DMS 273 (cell line): ENCODE data around the gene OBSCN.
"Not testable (repeated sequence)": the region's sequence is repeated elsewhere in the genome, so short reads cannot be mapped to it uniquely, and the experiment has no call there.

Experiments
- DNase-seq: peaks from one replicate; lab custom pipeline; 2025; ENCODE audit not compliant: unreplicated experiment; lab: John Stamatoyannopoulos, UW

The OBSCN gene

DNA sequence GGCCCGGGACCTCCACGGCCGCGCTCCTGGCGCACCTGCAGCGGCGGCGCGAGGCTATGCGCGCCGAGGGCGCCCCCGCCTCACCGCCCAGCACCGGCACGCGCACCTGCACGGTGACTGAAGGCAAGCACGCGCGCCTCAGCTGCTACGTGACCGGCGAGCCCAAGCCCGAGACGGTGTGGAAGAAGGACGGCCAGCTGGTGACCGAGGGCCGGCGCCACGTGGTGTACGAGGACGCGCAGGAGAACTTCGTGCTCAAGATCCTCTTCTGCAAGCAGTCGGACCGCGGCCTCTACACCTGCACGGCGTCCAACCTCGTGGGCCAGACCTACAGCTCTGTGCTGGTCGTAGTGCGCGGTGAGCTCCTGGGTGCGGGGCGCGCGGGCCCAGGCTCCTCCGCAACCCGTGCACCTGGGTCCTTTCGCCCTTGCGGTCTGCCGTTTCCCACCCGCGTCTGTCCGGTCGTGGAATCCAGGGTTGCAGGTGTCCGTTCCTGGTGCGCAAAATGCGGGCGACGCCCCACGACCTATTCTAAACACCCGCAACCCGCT lies 4.6 kb downstream of the OBSCN start:
- DNase-seq: no peak

GRCh38 chr1:228212966-228213844 lies 5.4 kb downstream of the OBSCN start:
- DNase-seq: peak; percentile 92

GRCh38 chr1:228213917-228214808 lies 6.3 kb downstream of the OBSCN start:
- DNase-seq: no peak

- no peak for DNase-seq
Observed at GRCh38 chr1:228214921-228215662, 7.2 kb downstream of the OBSCN start.

DNA sequence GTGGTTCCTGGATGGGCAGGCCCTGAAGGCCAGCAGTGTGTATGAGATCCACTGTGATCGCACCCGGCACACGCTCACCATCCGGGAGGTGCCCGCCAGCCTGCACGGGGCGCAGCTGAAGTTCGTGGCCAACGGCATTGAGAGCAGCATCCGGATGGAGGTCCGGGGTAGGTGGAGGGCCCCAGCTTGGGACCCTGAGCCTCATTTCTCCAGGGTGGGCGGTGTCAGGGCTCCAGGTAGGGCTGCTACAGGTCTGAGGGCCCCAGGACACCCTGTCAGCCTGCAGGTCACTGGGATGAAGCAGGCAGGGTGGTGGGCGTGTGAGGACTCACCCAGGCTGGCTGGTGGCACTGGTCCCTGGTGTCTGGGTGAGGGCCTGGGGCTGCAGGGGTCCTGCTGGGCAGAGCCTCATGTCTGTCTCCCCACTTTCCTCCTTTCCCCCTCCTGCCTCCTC lies 7.8 kb downstream of the OBSCN start:
- DNase-seq: no peak

DNA sequence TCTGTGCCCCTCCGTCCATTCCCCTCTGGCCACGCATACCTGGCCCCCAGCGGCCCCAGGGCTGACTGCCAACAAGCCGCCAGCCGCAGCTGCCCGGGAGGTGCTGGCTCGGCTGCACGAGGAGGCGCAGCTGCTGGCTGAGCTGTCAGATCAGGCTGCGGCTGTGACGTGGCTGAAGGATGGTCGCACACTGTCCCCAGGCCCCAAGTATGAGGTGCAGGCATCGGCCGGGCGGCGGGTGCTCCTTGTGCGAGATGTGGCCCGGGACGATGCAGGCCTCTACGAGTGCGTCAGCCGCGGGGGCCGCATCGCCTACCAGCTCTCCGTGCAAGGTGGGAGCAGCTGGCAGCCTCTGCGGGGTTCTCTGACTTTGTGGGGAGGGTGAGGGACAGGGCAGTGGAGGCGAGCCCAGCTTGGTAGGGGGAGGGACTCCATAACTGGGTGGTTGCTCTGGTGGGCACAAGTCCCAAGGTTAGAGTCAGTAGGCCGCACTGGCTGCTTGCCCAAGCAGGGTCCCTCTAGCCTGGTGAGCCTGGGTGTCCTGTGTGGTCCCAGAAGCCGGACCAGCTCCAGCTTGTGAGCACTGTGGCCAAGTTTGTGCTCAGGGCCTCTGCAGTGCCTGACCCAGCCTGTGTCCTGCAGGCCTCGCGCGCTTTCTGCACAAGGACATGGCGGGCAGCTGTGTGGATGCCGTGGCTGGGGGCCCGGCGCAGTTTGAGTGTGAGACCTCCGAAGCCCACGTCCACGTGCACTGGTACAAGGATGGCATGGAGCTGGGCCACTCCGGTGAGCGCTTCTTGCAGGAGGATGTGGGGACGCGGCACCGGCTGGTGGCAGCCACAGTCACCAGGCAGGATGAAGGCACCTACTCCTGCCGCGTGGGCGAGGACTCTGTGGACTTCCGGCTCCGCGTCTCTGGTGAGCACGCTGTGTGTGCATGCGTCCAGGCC lies 8.8 kb downstream of the OBSCN start:
- DNase-seq: peak; percentile 15

DNA sequence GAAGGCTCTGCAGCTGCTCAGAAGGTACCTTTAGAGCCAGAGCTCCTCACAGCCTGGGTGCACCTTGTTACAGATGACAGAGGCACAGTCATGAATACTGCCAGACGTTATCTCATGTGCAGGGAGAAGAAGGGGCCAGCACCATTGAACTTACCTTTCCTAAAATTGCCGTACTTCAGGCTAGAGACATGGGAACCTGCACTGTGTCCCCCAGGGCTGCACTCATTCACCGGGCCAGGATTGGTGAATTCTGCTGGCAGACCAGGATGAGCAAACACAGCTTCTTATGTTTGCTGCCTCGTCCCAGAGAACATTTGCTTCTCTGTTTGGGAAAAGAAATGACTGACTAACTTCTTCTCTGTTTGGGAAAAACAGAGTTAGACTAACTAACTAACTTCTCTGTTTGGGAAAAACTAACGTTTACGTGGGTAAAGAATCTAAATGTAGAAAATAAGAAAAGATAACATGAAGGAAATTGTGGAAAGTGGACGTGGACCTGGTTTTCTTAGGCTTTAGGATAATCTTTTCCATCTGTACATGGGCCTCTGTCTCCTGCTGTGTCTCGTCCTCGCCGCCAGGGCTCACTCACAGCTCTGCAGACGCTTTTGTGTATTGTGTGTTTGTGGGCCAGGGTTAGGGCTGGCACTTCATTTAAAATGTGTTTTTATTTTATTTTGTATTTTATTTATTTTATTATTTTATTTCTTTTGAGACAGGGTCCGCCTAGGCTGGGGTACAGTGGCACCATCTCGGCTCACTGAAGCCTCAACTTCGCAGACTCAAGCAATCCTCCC lies 9.9 kb downstream of the OBSCN start:
- DNase-seq: no peak

GRCh38 chr1:228218513-228219244 lies 10.8 kb downstream of the OBSCN start:
- no peak for DNase-seq

GRCh38 chr1:228219245-228219961 lies 11.6 kb downstream of the OBSCN start:
- DNase-seq: no peak

DNA sequence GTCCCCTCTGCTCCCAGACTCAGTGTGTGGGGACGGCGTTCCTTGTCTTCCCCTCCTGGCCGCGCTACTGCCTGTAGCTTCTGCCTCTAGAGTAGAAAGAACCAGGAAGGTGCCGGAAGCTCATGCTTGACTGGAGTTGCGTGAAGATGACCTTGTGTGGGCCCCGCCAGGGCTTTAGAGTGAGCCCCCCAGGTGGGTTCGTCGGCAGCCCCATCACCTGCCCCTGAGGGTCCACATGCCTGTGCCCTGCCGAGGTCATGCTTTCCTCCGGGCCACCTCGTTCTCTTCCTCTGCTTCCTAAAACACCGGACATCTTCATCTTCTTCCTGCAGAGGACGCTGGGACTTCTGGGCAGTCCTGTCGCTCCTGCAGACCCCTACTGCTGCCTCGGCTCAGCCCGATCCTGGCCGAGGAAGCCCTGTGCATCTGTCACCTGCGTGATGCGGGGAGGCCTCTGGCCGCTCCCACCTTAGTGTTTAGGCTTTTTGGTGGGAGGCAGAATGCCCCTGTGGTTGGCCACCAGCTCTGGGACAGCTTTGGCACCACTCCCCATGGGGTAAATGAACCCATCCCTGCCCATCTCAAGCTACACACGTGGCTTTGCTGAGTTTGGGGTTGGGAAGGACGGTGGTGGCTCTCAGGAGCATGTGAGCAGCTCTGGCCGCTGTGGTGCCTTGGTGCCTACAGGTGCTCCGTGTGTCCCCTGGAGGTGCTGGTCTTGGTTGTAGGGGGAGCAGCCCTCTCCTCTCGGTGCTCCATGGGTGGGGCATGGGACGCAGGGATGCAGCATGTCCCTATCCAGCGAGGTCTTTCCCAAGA lies 12.3 kb downstream of the OBSCN start:
- DNase-seq: no peak

- DNase-seq: not testable (repeated sequence)
Observed at GRCh38 chr1:228221097-228221496, 13.3 kb downstream of the OBSCN start.

GRCh38 chr1:228222548-228222947 lies 14.7 kb downstream of the OBSCN start:
- DNase-seq: no peak

GRCh38 chr1:228224198-228225164 lies 16.6 kb downstream of the OBSCN start:
- DNase-seq: no peak

- no peak for DNase-seq
Observed at GRCh38 chr1:228225165-228225710, 17.4 kb downstream of the OBSCN start.

DNA sequence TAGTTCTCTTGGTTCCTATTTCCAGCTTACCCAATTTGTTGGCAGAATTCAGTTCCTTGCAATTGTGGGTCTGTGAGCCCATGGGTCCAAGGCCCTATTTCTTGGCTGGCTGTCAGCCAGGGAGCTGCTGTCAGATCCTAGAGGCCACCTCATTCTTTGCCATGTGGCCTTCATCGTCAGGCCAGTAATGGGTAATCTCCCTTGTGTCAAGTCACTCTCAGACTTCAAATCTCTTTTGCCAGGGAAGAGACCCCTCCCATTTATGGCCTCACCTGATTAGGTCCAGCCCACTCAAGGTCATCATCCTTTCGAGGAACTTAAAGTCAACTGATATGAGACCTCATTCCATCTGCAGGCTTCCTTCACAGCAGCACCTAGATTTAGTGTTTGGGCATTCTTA lies 17.9 kb downstream of the OBSCN start:
- no peak for DNase-seq
